SW480 (cell line): ENCODE results near the gene EMID1.
"Not testable (repeated sequence)": the region's sequence is repeated elsewhere in the genome, so short reads cannot be mapped to it uniquely, and the experiment has no call there.

ENCODE experiments used
- DNase-seq: peaks from one replicate; pipeline ENCODE4 v3.0.0-alpha.2; 2016; ENCODE audit warnings: low spot score

Gene EMID1

GRCh38 chr22:29211466-29211865 lies 5.8 kb downstream of the EMID1 start:
- DNase-seq, result no peak

DNA sequence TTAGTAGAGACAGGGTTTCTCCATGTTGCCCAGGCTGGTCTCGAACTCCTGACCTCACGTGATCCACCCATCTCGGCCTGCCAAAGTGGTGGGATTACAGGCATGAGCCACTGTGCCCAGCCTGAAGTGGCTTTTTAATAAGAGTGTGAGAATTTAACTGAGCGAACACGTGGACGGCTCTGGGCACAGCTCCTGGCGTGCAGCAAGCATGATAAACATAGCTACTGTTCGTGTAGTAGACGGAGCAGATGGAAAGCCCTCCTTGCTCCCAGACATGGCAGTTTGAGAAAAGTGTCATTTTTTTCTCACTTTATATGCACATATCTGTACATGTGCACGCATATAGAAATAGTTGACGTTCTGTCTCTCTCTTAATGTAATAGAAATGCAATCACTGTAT lies 7.0 kb downstream of the EMID1 start:
- no peak for DNase-seq

DNA sequence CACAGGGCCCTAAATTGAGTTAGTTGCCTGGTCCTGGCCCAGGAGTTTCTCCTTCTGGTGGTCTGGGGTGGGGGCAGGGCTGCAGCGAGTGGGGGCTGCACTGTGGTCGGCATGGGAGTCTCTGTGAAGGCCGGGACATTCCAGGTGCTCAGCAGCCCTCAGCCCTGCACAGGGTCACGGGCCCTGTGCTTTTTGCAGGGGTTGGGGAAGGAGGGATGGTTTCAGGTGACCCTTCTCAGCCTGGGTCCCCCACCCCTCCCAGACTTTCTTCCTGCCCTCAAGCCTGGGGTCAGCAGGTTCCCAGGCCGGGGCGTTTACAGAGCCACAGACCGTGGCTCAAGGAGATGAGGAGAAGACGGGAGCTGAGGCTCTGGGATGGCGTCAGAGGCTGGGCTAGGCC lies 7.8 kb downstream of the EMID1 start:
- DNase-seq, result no peak

DNA sequence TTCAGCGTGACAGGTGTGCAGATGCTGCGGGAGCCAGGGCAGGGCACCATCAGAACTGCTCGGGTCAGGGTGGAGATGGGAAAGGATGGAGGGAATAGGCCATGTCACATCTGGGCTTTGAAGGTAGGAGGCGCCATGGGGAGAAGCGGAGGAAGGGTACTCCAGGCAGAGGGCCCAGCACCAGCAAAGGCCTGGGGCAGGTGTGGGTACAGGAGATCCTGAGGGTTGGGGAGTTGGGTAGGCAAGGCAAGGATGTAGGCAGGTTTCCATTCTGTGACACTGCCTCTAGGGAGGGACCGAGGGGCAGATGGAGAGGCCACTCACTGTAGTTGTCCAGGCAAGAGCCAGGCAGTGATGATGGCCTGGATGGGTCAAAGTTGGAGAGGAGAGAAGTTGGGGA lies 8.5 kb downstream of the EMID1 start:
- no peak for DNase-seq

DNA sequence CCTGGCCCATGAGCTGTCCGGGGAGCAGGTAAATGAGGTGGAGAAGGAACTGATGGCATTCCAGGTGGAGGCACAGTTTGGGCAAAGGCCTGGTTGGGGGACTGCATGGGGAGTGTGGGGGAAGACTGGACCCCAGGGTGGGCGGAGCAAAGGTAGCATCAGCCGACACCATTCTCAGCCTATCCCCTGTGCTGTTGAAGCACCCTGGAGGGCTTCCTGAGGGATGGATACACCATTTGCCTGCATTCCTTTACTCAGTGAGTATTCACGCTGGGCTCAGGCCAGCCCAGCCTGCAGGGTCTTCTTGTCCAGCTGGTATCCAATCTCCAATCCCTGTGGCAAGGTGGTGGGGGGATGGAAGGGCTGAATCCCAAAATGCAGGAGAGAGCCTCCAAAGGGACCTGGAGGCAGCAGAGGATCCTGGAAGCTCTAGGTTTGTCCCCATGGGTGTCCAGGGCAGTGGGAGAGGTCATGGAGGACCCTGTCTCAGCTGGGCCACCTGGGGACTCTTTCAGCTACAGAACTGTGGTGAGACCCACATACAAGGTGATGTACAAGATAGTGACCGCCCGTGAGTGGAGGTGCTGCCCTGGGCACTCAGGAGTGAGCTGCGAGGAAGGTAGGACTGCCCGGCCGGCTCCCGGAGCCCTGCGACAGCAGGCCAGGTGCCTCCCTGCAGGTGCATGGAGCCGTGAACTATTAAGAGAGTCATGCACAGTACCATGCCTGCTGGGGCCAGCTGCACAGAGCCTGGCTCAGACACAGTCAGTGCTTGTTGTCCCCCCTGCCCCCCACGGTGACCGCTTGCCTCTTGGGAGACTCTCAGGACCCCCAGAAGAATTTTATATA lies 9.5 kb downstream of the EMID1 start:
- no peak for DNase-seq

- DNase-seq, result no peak
These were observed 10.5 kb downstream of the EMID1 start for GRCh38 chr22:29216011-29216872.

GRCh38 chr22:29216873-29217666 lies 11.4 kb downstream of the EMID1 start:
- no peak for DNase-seq

DNA sequence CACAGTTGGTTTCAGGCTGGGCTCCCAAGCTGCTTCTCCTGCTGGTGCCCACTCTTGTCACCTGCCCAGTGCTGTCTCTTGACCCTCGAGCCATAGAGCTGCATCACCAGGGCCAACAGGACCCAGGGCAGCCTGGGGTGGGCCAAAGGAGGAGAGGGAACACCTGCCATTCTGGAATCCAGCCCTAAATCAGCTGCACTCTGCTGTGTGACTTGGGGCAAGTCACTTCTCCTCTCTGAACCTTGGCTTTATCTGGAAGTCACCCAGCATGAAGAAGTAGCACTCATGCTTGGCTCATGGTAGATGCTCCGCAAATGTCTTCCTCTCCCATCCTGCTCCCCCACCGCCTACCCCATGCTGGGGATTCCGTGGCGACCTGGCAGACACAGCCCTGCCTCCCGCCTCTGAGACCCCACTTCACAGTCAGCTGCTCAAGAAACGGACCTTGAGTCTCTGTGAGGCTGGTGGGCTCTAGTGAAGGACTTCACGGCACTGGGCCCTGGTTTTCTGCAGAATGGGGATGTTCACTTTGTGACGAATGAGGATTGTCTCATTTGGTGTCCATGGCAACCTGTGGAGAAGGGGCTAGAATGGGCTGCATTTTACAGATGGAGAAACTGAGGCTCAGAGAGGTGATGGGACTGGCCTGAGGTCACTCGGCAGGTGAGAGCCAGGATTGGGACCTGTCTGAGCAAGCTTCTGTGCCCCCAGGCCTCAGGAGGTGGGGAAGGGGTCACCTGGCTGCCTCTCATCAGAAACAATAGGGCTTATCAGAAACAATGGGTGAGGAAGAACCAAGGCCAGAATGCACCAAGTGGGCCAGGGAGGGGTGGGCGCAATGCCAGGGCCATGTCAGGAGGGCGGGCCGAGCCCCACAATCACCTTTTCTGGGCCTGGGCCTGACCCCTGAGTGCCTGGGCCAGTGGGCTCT lies 12.4 kb downstream of the EMID1 start:
- DNase-seq, result no peak

DNA sequence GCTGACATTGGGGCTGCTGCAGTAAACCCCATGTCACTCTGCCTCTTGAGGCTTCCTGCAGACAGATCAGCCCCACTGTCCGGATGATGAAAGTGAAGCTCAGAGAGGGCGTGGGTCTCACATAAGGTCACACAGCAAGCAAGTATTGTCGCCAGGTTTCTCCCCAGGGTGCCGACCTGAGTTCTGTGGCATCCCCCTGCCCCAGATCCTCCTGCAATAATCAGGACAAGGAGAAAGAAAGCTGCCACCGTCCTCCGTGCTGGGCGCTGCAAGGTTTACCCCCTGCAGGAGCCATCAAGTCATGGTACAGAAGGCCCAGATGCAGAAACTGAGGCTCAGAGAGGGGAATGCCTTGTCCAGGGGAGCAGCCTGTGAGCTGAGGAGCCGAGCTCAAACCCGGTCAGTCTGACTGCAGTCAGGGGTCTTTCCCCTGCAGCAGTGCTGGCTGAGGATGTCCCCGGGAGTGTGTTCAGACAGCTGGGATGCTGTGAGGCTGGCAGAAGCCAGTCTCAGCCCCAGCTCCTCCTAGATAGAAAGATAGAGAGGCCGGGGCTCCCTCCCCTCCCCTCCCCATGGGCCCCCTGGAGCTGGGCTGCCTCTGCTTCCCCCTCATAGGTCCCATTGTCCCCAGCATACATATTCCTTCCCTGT lies 13.2 kb downstream of the EMID1 start:
- DNase-seq, result no peak

GRCh38 chr22:29219409-29219782 lies 13.7 kb downstream of the EMID1 start:
- DNase-seq, result not testable (repeated sequence)

DNA sequence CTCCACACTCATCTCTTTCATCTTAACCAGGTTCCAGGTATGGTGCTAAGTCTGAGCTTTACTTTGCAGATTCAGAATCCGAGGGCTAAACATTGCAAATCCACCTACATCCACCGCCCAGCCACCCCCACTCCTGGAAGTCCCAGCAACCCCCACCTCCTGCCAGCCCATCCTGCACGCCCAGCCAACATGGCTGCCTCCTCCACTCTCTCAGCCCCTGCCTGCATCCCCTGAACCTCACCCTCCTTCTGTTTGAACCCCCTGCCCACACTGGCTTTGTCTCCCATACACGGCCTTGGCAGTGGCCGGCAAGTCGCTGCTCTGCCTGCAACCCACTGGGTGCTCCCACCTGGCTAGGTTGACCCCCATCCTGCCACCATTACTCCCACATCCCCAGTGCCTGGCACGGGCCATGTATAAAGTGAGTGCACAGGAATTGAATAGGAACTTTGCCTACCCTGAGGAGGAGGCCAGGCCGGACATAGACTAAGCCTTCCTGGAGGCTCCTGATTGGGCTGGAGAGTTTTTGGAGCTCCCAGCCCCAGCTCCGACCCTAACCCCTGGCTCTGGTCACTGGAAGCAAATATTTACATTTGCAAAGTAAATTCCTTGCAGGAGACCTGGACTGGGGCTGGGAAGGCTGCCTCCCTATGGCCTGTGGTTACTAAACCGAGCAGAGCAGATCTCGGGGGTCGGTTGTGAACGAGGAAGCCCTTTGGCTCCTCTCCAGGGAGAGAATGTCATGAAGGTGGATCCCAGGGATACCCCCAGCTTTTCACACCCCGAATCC lies 14.4 kb downstream of the EMID1 start:
- no peak for DNase-seq

- DNase-seq, result no peak
These were observed 18.6 kb downstream of the EMID1 start for GRCh38 chr22:29224121-29224858.

DNA sequence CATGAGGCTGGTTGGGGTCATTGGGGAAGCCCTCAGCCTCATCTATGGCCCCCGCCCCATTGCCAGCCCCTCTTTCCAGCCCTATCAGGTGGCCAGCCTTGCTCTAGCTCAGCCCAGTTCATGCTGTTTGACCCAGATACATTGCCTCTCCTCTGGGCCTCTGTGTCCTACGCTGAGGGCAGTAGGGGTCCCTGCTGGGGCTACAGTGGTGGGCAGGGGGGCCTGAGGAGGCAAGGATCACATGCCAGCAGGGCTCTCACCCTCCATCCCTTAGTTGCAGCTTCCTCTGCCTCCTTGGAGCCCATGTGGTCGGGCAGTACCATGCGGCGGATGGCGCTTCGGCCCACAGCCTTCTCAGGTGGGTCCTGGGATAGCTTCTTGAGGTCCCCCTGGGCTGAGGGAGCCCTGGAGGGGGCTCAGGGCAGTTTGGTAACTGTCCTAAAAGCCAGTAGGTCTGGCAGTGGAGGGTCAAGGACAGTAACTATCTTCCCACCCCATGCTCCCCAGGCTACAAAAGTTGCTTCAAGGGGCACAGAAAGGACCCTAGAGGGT lies 19.2 kb downstream of the EMID1 start:
- no peak for DNase-seq

DNA sequence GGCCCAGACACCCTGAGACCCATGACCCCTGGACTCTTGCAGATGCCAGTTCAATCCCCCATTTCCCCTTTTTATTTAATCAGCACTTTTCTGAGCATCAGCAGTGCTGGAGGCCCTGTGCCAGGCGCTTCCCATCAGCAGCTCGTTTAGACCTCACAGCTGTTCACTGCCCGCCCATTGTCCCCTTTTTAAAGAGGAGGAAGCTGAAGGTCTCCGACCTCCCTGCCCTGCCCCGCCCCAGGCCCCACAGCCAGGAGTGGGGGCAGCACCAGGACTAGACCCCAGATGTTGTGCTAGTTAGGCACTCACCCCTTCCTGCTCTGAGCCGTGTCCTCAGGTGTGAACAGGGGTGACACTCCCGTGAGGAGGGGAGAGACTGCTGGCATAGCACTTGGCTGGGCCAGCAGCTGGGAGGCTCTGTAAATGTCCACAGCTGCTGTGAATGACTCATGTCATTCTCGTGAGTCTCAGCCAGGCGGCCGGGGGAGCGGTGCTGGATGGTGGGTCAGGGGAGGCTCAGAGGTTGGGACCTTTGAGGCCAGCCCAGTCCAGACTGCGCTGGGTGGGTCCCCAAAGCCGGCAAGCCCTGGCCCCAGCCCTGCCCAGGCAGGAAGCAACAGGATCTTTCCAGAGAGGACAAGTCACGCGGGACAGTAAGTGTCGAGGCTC lies 19.9 kb downstream of the EMID1 start:
- no peak for DNase-seq

GRCh38 chr22:29226351-29226981 lies 20.8 kb downstream of the EMID1 start:
- no peak for DNase-seq

- DNase-seq, result no peak
These were observed 25.5 kb downstream of the EMID1 start for GRCh38 chr22:29230972-29231875.
